ENCODE data around the gene TMEM235.

GRCh38 chr17:78232859-78233173 is 1.4 kb downstream of the TMEM235 start:
- TF ChIP-seq CTCF (IDR thresholded peaks at IDR 0.05 in 2 of 3, conservative IDR thresholded peaks at IDR 0.05 in 1 of 3; ENCODE audit: insufficient read depth in 2 of 3, low read depth in 1 of 3, low read length in 3 of 3) (no peak), GATAD2B (IDR thresholded peaks at IDR 0.05; ENCODE audit: borderline replicate concordance) (no peak), RBM39 (optimal IDR thresholded peaks at IDR 0.05; ENCODE audit: low read depth, low read length) (no peak), ETV6 (IDR thresholded peaks at IDR 0.05; ENCODE audit: borderline replicate concordance in 1 of 2, low read depth in 2 of 2, low read length in 1 of 2) (no peak), ETV6 (CRISPR knock-in tag; IDR thresholded peaks at IDR 0.05; ENCODE audit: borderline replicate concordance) (no peak), SMC3 (conservative IDR thresholded peaks at IDR 0.05; ENCODE audit: insufficient read depth, low read depth, low read length) (no peak), IRF9 (tag; IDR thresholded peaks at IDR 0.05) (no peak), ZNF324 (CRISPR knock-in tag; IDR thresholded peaks at IDR 0.05) (no peak)
